CD14-positive monocyte (primary cell): ENCODE measurements around the gene ZBTB7A. TPM values are rescaled to one million over a fixed set of nuclear protein-coding genes. Genes with fewer than 3 reads are reported as not detected.

Source experiments
- DNase-seq, 3 donors: peaks; one replicate each; pipeline ENCODE4 v3.0.0-alpha.2; 2011 to 2022
- H2AFZ ChIP-seq: 2 replicates; pipeline ENCODE4 v1.6.0; 2012; ENCODE audit warnings: mild to moderate bottlenecking, low read depth, low read length, inconsistent platforms; ENCODE audit not compliant: insufficient read depth, poor library complexity, severe bottlenecking
- H3K27ac ChIP-seq, 2 donors: 1 replicate in 1 of 2; 2 replicates in 1 of 2; pipeline ENCODE4 v1.5.1; 2012 to 2013; ENCODE audit warnings: low read length in 2 of 2, control low read depth in 1 of 2, inconsistent platforms in 1 of 2, low read depth in 1 of 2, mild to moderate bottlenecking in 1 of 2
- H3K27me3 ChIP-seq, 2 donors: one replicate each; pipeline versions ENCODE4 v1.6.0 to v1.6.1; 2011 to 2013; ENCODE audit warnings: low read length in 2 of 2; ENCODE audit not compliant: control insufficient read depth in 2 of 2, insufficient read depth in 2 of 2
- H3K36me3 ChIP-seq, 2 donors: replicated peaks in 1 of 2; 1 replicate in 1 of 2; 2 replicates in 1 of 2; pipeline versions ENCODE4 v1.5.1 to v1.6.1; 2012 to 2013; ENCODE audit warnings: low read length in 2 of 2, control low read depth in 1 of 2, inconsistent platforms in 1 of 2, mild to moderate bottlenecking in 1 of 2; ENCODE audit not compliant: insufficient read depth in 2 of 2, control insufficient read depth in 1 of 2
- H3K4me1 ChIP-seq, 2 donors: 1 replicate in 1 of 2; 2 replicates in 1 of 2; pipeline versions ENCODE4 v1.5.1 to v1.6.1; 2012 to 2013; ENCODE audit warnings: low read length in 2 of 2, control low read depth in 1 of 2, inconsistent platforms in 1 of 2, mild to moderate bottlenecking in 1 of 2, moderate library complexity in 1 of 2; ENCODE audit not compliant: insufficient read depth in 2 of 2, control insufficient read depth in 1 of 2
- H3K4me2 ChIP-seq: replicated peaks from 2 replicates; pipeline ENCODE3; 2012; ENCODE audit warnings: low read length, moderate library complexity, mild to moderate bottlenecking; ENCODE audit not compliant: poor library complexity, severe bottlenecking; ENCODE audit errors: extremely low read depth
- H3K4me3 ChIP-seq, 3 experiments: fragments of 200-600 bp in 1 of 3; sonication (generic) in 1 of 3; replicated peaks in 1 of 3; 1 replicate in 2 of 3; 2 replicates in 1 of 3; pipeline ENCODE4 v1.5.1; 2011 to 2013; ENCODE audit warnings: low read length in 3 of 3, mild to moderate bottlenecking in 3 of 3, control low read depth in 2 of 3, low read depth in 2 of 3, inconsistent platforms in 1 of 3, moderate library complexity in 1 of 3
- H3K79me2 ChIP-seq: 2 replicates; pipeline ENCODE4 v1.6.0; 2012; ENCODE audit warnings: mild to moderate bottlenecking, control low read depth, inconsistent platforms, low read length, moderate library complexity; ENCODE audit not compliant: insufficient read depth
- H3K9ac ChIP-seq: 2 replicates; pipeline ENCODE4 v1.6.0; 2017; ENCODE audit warnings: low read length, mild to moderate bottlenecking; ENCODE audit not compliant: insufficient read depth, poor library complexity, severe bottlenecking
- H3K9me3 ChIP-seq, 2 donors: replicated peaks in 1 of 2; 1 replicate in 1 of 2; 2 replicates in 1 of 2; pipeline versions ENCODE4 v1.5.1 to v1.6.1; 2012 to 2013; ENCODE audit warnings: low read length in 2 of 2, control low read depth in 1 of 2; ENCODE audit not compliant: control insufficient read depth in 1 of 2, insufficient read depth in 1 of 2
- H4K20me1 ChIP-seq: 2 replicates; pipeline ENCODE4 v1.6.0; 2012; ENCODE audit warnings: mild to moderate bottlenecking, low read length, control low read depth, moderate library complexity; ENCODE audit not compliant: insufficient read depth
- H3K27ac Mint-ChIP-seq, 7 donors: one replicate each; pipeline ENCODE4 v1.8.0; 2020; ENCODE audit warnings: mild to moderate bottlenecking in 7 of 7, mixed read lengths in 7 of 7, moderate library complexity in 6 of 7, inconsistent platforms in 2 of 7
- H3K27me3 Mint-ChIP-seq, 3 donors: one replicate each; pipeline ENCODE4 v1.8.0; 2021 to 2022; ENCODE audit warnings: low read depth in 3 of 3, mild to moderate bottlenecking in 3 of 3, mixed read lengths in 3 of 3, moderate library complexity in 3 of 3, inconsistent platforms in 1 of 3
- H3K36me3 Mint-ChIP-seq, 2 donors: one replicate each; pipeline ENCODE4 v1.8.0; 2020; ENCODE audit warnings: mixed read lengths in 2 of 2, inconsistent platforms in 1 of 2, mild to moderate bottlenecking in 1 of 2
- H3K4me1 Mint-ChIP-seq: one replicate; pipeline ENCODE4 v1.8.0; 2020; ENCODE audit warnings: mild to moderate bottlenecking, mixed read lengths
- H3K4me3 Mint-ChIP-seq, 2 donors: one replicate each; pipeline ENCODE4 v1.8.0; 2020; ENCODE audit warnings: mild to moderate bottlenecking in 2 of 2, mixed read lengths in 2 of 2, moderate library complexity in 1 of 2
- H3K9me3 Mint-ChIP-seq, 7 donors: one replicate each; pipeline ENCODE4 v1.8.0; 2020 to 2022; ENCODE audit warnings: mixed read lengths in 7 of 7, mild to moderate bottlenecking in 6 of 7, moderate library complexity in 6 of 7, inconsistent platforms in 2 of 7
- CTCF ChIP-seq: fragments of 200-600 bp; IDR thresholded peaks from one replicate; pipeline ENCODE4 v1.8.0; 2022; ENCODE audit warnings: antibody characterized with exemption, mild to moderate bottlenecking
- WGBS: methylation state at CpG from one replicate; pipeline ENCODE4 v1.1.5; 2013; ENCODE audit warnings: missing lambda C conversion rate; ENCODE audit not compliant: insufficient coverage; 5-methylcytosine and 5-hydroxymethylcytosine counted together
- intact Hi-C, 2 donors: fragments of 100-400 bp; cut with micrococcal nuclease; formaldehyde crosslinking; loops; one replicate each; pipeline versions ENCODE4 v1.15.0 to v1.15.1; 2023
- polyA plus RNA-seq, 3 donors: library from polyadenylated mRNA; depleted of rRNA in 1 of 3; unstranded in 2 of 3; stranded (reverse) in 1 of 3; fragments of 300-500 nt in 2 of 3; fragments of >200 nt in 1 of 3; fragmentation: Illumina TruSeq in 2 of 3; gene quantifications; 1 replicate in 2 of 3; 2 replicates in 1 of 3; pipeline ENCODE4 v1.2.3, GENCODE V29; 2012 to 2021

The ZBTB7A gene
- polyA plus RNA-seq, 3 donors = 18.0 to 31.5 (median 20.2) TPM

GRCh38 chr19:4067396-4068046 lies 822 bp upstream of the ZBTB7A start:
- Histone ChIP-seq H3K9me3 (no peaks in the 10 kb centered on the region), H3K27me3 (no peaks in the 10 kb centered on the region), H2AFZ (peak overlapping the region; percentile 50), H3K27ac (peak overlapping the region; percentile 77 to 85), H3K4me2 (peak overlapping the region; percentile 81), H3K4me1 (peaks cover 39 to 43% of the 10 kb centered on the region in 2 donors), H3K4me3 (peak overlapping the region; percentile 86 to 96 (median 93)), H3K9ac (peak overlapping the region; percentile 87), H3K79me2 (peaks cover 35% of the 10 kb centered on the region), H3K36me3 (peaks cover 11 to 13% of the 10 kb centered on the region in 2 donors), H4K20me1 (peaks cover 21% of the 10 kb centered on the region)
- peaks cover 0 to 2% (median 0%) of the 10 kb centered on the region in 3 donors for H3K27me3 Mint-ChIP-seq
- peak overlapping the region; percentile 85 to 94 (median 93) for H3K27ac Mint-ChIP-seq
- peak overlapping the region; percentile 85 to 87 for H3K4me3 Mint-ChIP-seq
- H3K9me3 Mint-ChIP-seq = no peaks in the 10 kb centered on the region
- H3K36me3 Mint-ChIP-seq = peaks cover 10 to 11% of the 10 kb centered on the region in 2 donors
- WGBS = under 1% methylated on average over 25 of the region's 58 CpGs
- peak in 1 of 3 donors; percentile 50 for DNase-seq
- peaks cover 34% of the 10 kb centered on the region for H3K4me1 Mint-ChIP-seq
- intact Hi-C loops = loop anchor here (2.0 to 5.0 kb wide), 4 partner anchors 15 to 80 kb away; partner anchors contain the start of genes EEF2 (in 1 of the 2) and MAP2K2 (in 1 of the 2)
- TF ChIP-seq CTCF = no peak

GRCh38 chr19:4066176-4066606 lies 508 bp downstream of the ZBTB7A start:
- Histone ChIP-seq H3K27ac (peak overlapping the region; percentile 77 to 79), H3K4me3 (peak overlapping the region; percentile 86 to 96 (median 93)), H3K4me1 (peaks cover 52 to 56% of the 10 kb centered on the region in 2 donors), H3K4me2 (peak overlapping the region; percentile 81), H3K9ac (peak overlapping the region; percentile 87), H3K79me2 (peaks cover 49% of the 10 kb centered on the region), H2AFZ (no peak overlapping the region), H3K36me3 (peaks cover 11 to 17% of the 10 kb centered on the region in 2 donors), H3K27me3 (no peaks in the 10 kb centered on the region), H4K20me1 (peaks cover 34% of the 10 kb centered on the region), H3K9me3 (no peaks in the 10 kb centered on the region)
- TF ChIP-seq CTCF = no peak
- Mint-ChIP-seq H3K36me3 (peaks cover 10 to 15% of the 10 kb centered on the region in 2 donors), H3K27me3 (peaks cover 0 to 2% (median 0%) of the 10 kb centered on the region in 3 donors), H3K27ac (peak overlapping the region in 4 of 7 donors; percentile 16 to 79 (median 48)), H3K9me3 (no peaks in the 10 kb centered on the region), H3K4me3 (peak overlapping the region in 1 of 2 donors; percentile 67), H3K4me1 (peaks cover 44% of the 10 kb centered on the region)
- DNase-seq = no peak
- intact Hi-C loops = loop anchor here (2.0 to 5.0 kb wide), 4 partner anchors 13 to 79 kb away; partner anchors contain the start of genes EEF2 (in 1 of the 2) and MAP2K2 (in 1 of the 2)
- WGBS = 0% methylated on average over 15 of the region's 31 CpGs
